Activated naive CD4-positive, alpha-beta T cell treated with anti-CD3 and anti-CD28 coated beads, Interleukin-2, amount 50 U/mL, for 24 hours (primary cell): ENCODE measurements around the gene EDAR.

Source experiments
- H3K27ac Mint-ChIP-seq: one replicate; pipeline ENCODE4 v1.8.0; 2021; ENCODE audit warnings: mild to moderate bottlenecking, mixed read lengths
- H3K27me3 Mint-ChIP-seq: one replicate; pipeline ENCODE4 v1.8.0; 2021; ENCODE audit warnings: mixed read lengths
- H3K36me3 Mint-ChIP-seq: one replicate; pipeline ENCODE4 v1.8.0; 2021; ENCODE audit warnings: mixed read lengths
- H3K4me1 Mint-ChIP-seq: one replicate; pipeline ENCODE4 v1.8.0; 2021; ENCODE audit warnings: mixed read lengths
- H3K4me3 Mint-ChIP-seq: one replicate; pipeline ENCODE4 v1.8.0; 2021; ENCODE audit warnings: mild to moderate bottlenecking, mixed read lengths
- H3K9me3 Mint-ChIP-seq: one replicate; pipeline ENCODE4 v1.8.0; 2021; ENCODE audit warnings: mixed read lengths

The EDAR gene

DNA sequence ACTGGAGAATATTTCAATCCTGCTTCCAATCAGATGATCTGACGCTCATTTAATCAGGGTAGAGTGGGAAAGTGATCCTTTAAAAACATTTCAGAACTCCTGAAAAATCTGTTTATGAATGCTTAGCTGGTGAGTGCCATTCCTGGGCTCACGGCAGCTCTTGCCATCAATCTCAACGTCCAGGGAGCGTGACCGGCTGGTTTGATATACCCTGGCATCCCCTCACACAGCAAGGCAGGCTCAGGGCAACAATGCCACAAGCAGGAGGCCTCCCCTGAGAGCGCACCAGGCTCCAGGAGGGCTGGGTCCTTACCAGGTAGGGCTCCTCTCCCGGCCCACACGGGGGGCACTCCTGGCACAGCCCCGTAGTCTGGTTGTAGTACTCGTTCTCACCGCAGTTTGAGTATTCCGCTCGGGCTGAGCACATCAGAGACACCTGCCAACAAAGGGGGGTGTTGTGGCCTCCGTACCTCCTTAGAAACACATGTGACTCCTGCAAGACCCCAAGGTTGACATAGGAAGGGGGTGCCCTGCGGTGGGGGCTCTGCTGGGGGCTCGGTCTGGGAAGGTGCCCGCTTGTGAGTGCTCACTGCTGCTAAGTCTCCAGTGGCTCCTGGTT, 59.1 kb downstream of the EDAR start:
- Mint-ChIP-seq H3K36me3 (no peaks in the 10 kb centered on the region), H3K27me3 (no peaks in the 10 kb centered on the region), H3K27ac (no peak overlapping the region), H3K4me3 (no peak overlapping the region), H3K4me1 (peaks cover 22% of the 10 kb centered on the region), H3K9me3 (no peaks in the 10 kb centered on the region)

DNA sequence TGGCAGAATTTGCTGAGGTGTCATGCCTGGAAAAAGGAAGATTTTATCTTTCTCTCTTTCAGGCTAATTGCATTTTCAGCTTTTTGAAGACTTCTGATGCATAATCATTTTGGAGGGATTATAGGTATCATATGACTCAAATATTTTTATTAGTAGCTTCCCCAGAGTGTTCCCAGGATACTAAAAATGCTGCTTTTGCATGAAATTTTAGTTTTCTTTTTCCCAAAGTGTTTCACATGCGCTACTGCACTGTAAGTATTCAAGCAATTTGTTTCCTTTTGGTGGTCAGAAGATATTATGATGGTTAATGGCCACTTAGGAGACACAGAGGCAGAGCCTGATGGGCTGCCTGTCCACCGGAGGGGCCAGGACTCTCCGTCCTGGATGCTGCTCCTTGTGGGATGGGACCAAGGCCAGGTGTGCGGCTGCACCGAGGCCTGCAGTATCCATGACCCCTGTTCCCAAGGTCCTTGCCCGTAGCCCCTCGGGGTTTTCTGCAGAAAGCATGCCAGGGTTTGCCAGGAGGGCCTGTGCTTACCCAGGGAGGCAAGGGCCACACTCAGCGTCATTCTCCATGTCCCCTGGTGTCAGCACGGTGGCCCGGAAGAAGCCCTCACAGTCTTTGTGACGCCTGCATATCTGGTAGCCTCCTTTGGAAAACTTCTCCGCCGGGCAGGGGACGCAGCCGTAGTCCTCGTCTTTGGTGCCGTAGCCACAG, 60.2 kb downstream of the EDAR start:
- Mint-ChIP-seq H3K27me3 (no peaks in the 10 kb centered on the region), H3K36me3 (no peaks in the 10 kb centered on the region), H3K4me3 (no peak overlapping the region), H3K4me1 (peaks cover 22% of the 10 kb centered on the region), H3K27ac (no peak overlapping the region), H3K9me3 (no peaks in the 10 kb centered on the region)

GRCh38 chr2:108927936-108928659, 60.9 kb downstream of the EDAR start:
- no peak overlapping the region for H3K27ac Mint-ChIP-seq
- H3K27me3 Mint-ChIP-seq = no peaks in the 10 kb centered on the region
- no peaks in the 10 kb centered on the region for H3K9me3 Mint-ChIP-seq
- no peak overlapping the region for H3K4me3 Mint-ChIP-seq
- peaks cover 21% of the 10 kb centered on the region for H3K4me1 Mint-ChIP-seq
- no peaks in the 10 kb centered on the region for H3K36me3 Mint-ChIP-seq

DNA sequence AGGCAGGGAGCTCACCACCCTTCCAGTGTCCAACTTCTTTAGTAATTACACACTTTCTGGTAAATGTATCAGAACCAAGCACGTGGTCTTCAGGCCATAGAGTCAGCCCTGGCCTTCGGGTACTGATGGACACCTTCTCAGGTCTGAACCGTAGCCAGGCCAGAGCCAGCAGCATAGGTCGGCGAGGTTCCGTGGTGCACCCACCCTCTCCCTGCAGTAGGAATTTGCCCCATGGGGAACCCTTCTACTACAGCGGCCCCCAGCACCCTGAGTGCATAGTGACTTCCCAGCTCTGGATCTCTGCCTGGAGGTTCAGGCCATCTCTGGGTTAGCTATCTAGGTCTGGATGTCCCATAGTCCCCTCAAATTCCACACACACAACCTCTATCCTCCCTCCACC, 61.6 kb downstream of the EDAR start:
- H3K27ac Mint-ChIP-seq = no peak overlapping the region
- H3K4me1 Mint-ChIP-seq = peaks cover 18% of the 10 kb centered on the region
- no peaks in the 10 kb centered on the region for H3K27me3 Mint-ChIP-seq
- peaks cover 3% of the 10 kb centered on the region for H3K36me3 Mint-ChIP-seq
- H3K4me3 Mint-ChIP-seq = no peak overlapping the region
- H3K9me3 Mint-ChIP-seq = no peaks in the 10 kb centered on the region

- no peaks in the 10 kb centered on the region for H3K9me3 Mint-ChIP-seq
- no peak overlapping the region for H3K27ac Mint-ChIP-seq
- H3K36me3 Mint-ChIP-seq = peaks cover 3% of the 10 kb centered on the region
- no peaks in the 10 kb centered on the region for H3K27me3 Mint-ChIP-seq
- H3K4me3 Mint-ChIP-seq = no peak overlapping the region
- peaks cover 15% of the 10 kb centered on the region for H3K4me1 Mint-ChIP-seq
Measured at GRCh38 chr2:108926561-108927380, 62.2 kb downstream of the EDAR start.

- peaks cover 9% of the 10 kb centered on the region for H3K4me1 Mint-ChIP-seq
- no peak overlapping the region for H3K27ac Mint-ChIP-seq
- no peaks in the 10 kb centered on the region for H3K27me3 Mint-ChIP-seq
- H3K4me3 Mint-ChIP-seq = no peak overlapping the region
- H3K36me3 Mint-ChIP-seq = peaks cover 3% of the 10 kb centered on the region
- H3K9me3 Mint-ChIP-seq = no peaks in the 10 kb centered on the region
Measured at GRCh38 chr2:108925735-108926134, 63.3 kb downstream of the EDAR start.

DNA sequence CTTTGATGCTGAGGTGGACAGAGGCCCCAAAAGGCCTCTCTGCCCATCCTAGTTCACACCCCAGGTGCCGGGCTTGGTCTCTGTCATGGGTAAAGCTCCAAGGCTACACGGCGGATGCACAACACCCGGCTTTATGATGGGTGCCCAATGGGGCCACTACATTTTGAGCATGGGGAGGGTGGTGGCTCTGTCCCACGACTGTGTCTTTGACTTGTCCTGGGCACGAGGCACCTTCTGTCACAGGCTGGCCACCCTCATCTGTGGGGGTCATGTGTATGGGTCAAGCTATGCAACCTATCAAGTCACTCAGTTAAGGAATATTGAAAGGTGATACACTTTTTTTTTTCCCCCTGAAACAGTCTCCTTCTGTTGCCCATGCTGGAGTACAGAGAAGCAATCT, 63.7 kb downstream of the EDAR start:
- peaks cover 6% of the 10 kb centered on the region for H3K4me1 Mint-ChIP-seq
- no peak overlapping the region for H3K4me3 Mint-ChIP-seq
- no peak overlapping the region for H3K27ac Mint-ChIP-seq
- peaks cover 5% of the 10 kb centered on the region for H3K36me3 Mint-ChIP-seq
- no peaks in the 10 kb centered on the region for H3K27me3 Mint-ChIP-seq
- no peaks in the 10 kb centered on the region for H3K9me3 Mint-ChIP-seq

GRCh38 chr2:108924580-108925251, 64.3 kb downstream of the EDAR start:
- no peak overlapping the region for H3K4me3 Mint-ChIP-seq

GRCh38 chr2:108923736-108924579, 65.1 kb downstream of the EDAR start:
- H3K4me3 Mint-ChIP-seq = no peak overlapping the region
- no peak overlapping the region for H3K27ac Mint-ChIP-seq
- H3K27me3 Mint-ChIP-seq = no peaks in the 10 kb centered on the region
- peaks cover 6% of the 10 kb centered on the region for H3K4me1 Mint-ChIP-seq
- H3K9me3 Mint-ChIP-seq = no peaks in the 10 kb centered on the region
- peaks cover 9% of the 10 kb centered on the region for H3K36me3 Mint-ChIP-seq

More at GRCh38 chr2:108924580-108925251, 64.3 kb downstream of the EDAR start:
- Mint-ChIP-seq H3K27ac (no peak overlapping the region), H3K4me1 (peaks cover 6% of the 10 kb centered on the region), H3K36me3 (peaks cover 9% of the 10 kb centered on the region), H3K9me3 (no peaks in the 10 kb centered on the region), H3K27me3 (no peaks in the 10 kb centered on the region)

GRCh38 chr2:108923019-108923700, 65.9 kb downstream of the EDAR start:
- Mint-ChIP-seq H3K9me3 (no peaks in the 10 kb centered on the region), H3K27ac (no peak overlapping the region), H3K36me3 (peaks cover 9% of the 10 kb centered on the region), H3K27me3 (no peaks in the 10 kb centered on the region), H3K4me1 (peaks cover under 1% of the 10 kb centered on the region), H3K4me3 (no peak overlapping the region)

DNA sequence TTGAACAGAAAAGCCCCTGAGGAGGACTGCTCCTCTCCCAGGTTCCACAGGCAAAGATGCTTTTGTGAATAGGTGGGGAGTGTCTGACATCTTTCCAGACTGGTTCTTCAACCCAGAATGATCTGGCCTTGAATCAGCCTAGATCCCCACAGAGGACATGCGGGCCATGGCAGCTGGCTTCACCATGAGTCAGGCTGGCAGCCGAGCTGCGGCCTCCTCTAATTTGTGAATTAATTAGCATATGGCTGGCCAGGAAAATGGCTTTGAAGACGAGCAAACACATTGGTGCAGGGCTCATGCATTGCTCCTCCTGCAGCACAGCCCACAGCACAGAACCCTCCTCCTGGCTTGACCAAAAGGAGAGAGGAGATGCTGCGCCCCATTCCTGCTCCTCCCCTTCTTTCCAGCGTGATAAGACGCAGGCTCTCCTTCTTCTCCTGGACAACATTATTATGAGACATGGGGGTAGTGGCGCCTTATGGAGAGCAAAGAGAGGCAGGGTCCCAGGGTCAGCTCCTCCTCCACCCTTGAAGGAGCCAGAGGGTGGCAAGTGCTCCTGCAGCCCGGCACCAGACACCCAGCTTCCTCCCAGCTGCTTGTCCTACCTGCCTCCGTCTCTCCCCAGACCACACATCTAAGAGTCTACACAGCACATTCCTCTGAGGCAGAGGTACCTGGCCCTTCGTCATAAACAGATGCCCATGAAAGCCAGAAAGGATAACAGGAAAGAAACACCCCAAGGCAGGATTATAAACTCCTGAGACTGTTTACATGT, 66.7 kb downstream of the EDAR start:
- no peak overlapping the region for H3K27ac Mint-ChIP-seq
- H3K9me3 Mint-ChIP-seq = no peaks in the 10 kb centered on the region
- H3K27me3 Mint-ChIP-seq = no peaks in the 10 kb centered on the region
- no peak overlapping the region for H3K4me3 Mint-ChIP-seq
- peaks cover 2% of the 10 kb centered on the region for H3K4me1 Mint-ChIP-seq
- H3K36me3 Mint-ChIP-seq = peaks cover 9% of the 10 kb centered on the region

DNA sequence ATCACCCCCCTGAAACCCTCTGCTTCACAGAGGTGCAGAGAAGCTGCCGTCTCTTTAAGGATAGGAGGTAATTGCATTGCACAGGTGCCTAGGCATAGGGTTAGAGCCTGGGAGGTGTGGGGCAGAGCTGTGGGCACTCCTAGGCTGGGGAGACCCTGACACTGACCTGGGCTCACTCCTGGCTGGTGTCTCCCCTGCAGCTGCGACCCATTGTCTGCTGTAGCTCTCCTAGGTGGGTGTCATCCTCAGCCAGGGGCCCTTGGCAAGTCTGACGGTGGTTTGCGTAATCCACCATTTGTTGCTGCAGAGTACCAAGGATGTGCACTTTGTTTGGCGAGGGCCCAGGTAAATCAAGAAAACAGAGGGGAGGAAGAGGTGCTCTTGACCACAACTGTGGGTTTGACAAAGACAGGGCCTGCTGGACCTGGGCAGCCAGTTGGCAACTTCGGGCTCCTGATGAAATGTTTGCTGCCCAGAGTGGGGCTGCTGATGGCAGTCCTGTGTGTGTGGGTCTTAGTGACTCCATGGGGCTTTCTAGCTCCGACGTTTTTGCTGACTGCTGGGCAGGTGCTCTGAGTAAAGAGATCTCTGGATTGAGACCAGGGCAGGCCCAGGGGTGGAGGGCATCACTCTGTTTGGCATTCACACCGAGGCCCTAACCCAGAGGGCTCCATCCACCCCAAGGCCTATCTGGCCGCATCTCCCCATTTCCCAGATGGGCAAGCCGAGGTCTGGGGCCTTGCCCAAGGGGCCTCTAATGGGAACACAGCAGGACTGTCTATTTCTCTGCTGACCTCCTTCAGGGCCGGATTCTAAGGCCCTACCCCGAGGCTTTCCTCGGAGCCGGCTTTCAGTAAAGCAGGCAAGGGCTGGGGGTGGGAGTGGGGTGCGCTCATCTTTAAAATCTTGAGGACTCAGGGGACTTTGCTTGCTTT, 67.7 kb downstream of the EDAR start:
- Mint-ChIP-seq H3K4me1 (peaks cover 8% of the 10 kb centered on the region), H3K27me3 (no peaks in the 10 kb centered on the region), H3K4me3 (no peak overlapping the region), H3K36me3 (peaks cover 9% of the 10 kb centered on the region), H3K9me3 (no peaks in the 10 kb centered on the region), H3K27ac (no peak overlapping the region)
